Activated CD4-positive, alpha-beta T cell treated with anti-CD3 and anti-CD28 coated beads, Interleukin-2, amount 50 U/mL, for 24 hours (primary cell): Measurements from ENCODE around the gene EVX2.

Experiments
- DNase-seq, 2 donors: peaks; one replicate each; pipeline ENCODE4 v3.0.0-alpha.2; 2020; ENCODE audit warnings: low read depth in 1 of 2, low spot score in 1 of 2

The EVX2 gene

GRCh38 chr2:176096243-176096985, 12.7 kb upstream of the EVX2 start:
- DNase-seq: no peak

DNA sequence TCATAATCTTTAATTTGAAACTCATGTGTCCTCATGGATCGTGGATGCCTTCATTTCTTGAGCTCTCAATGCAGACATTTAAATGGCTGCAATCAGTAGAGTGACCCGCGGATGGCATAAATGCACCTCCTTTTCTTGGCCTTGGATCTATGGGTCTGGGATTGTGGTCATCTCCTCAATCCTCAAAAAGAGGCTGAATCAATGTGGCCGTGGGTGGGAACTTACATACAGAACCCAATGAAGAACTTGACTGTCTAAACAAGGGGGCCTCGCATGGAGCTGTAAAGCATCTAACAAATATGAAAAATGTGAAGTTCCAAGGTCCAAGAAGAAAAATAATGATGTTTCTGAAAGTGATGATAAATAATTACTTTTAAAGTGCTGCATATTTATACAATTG, 11.7 kb upstream of the EVX2 start:
- DNase-seq: no peak

DNA sequence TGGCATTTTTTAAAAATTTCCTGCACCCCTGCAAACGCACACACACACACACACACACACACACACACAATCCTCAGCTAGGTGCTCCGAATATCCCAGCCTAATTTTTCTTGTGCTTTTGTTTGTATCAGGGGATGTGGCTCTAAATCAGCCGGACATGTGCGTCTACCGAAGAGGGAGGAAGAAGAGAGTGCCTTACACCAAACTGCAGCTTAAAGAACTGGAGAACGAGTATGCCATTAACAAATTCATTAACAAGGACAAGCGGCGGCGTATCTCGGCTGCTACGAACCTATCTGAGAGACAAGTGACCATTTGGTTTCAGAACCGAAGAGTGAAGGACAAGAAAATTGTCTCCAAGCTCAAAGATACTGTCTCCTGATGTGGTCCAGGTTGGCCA, 10.6 kb upstream of the EVX2 start:
- no peak for DNase-seq

DNA sequence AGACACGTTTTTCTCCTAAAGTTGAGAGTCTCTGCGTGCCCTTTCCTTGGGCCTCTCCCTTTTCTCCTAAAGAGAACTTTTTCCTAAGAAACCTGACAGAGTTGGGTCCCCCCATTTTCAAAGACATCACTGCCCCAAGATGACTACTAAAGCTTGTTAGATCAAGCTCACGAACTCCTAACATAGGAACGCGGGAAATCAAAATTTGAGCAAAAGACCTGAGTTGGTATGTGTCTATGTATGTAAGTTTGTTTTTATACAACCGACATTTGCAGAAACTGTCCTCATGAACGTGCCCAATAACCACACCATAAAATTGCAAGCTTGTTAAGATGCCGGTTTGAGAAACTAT, 10.1 kb upstream of the EVX2 start:
- DNase-seq: no peak

DNA sequence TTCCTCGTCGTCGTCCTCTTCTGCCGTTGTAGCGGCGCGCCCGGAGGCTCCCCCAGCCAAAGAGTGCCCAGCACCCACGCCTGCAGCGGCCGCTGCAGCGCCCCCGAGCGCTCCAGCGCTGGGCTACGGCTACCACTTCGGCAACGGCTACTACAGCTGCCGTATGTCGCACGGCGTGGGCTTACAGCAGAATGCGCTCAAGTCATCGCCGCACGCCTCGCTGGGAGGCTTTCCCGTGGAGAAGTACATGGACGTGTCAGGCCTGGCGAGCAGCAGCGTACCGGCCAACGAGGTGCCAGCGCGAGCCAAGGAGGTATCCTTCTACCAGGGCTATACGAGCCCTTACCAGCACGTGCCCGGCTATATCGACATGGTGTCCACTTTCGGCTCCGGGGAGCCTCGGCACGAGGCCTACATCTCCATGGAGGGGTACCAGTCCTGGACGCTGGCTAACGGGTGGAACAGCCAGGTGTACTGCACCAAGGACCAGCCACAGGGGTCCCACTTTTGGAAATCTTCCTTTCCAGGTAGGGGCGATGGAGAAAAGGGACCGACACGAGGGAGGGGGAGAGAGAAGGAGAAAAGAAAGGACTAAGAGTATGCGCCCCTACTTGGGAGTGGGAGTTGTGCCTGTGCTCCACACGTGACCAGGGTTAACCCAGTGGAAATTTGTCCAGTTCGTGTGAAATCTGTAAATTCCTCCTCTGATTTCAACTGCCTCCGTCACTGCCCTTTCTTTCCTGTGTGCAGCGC, 9.6 kb upstream of the EVX2 start:
- DNase-seq: no peak

GRCh38 chr2:176092270-176093144, 8.7 kb upstream of the EVX2 start, which contains the start of gene HOXD13:
Gene HOXD13 (plus strand): TSS chr2:176092721. CDS start chr2:176092891, 170 bp downstream.
- DNase-seq: no peak

DNA sequence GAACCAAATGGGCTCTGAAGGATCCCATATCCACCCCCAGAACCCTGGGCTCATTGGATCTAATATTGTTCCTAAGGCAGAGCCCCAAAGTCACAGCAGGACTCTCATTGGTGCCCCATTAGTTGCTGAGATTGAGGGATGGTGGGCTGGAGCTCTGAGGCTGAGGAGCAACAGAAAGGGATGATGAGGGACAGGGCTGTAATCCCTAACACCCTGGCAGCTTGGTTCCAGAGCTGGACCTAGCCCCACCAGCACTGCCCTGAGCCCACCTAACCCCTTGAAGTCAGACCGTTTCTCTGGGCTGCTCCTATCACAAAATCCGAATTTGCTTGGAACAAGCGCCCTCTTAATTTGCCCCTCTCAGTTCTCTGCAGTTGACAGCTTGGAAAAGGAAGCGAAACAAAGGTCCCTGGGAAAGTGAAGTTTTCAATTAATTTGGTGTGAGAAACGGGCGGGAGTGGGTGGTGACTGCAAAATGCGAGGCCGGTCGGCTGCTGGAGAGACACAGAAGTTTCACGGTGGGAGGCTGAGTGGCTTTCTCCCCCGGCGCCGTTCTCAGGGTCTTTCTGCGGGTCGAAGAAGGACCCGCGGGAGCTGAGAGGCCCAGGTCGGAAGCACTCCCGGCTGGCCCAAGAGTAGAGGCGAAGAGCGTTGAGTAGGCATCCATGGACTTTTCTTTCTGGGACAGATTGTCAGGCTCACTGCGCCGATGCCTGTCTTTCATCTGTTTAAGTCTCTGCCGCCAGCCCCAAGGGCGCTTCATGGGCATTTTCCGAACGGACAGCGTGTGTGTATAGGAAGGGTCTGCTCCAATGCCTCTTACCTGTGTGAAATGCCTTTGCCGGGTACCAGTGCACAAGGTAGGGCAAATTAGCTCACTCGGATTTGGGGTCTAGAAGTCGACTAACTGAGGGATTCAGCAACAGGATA, 7.8 kb upstream of the EVX2 start:
- no peak for DNase-seq

DNA sequence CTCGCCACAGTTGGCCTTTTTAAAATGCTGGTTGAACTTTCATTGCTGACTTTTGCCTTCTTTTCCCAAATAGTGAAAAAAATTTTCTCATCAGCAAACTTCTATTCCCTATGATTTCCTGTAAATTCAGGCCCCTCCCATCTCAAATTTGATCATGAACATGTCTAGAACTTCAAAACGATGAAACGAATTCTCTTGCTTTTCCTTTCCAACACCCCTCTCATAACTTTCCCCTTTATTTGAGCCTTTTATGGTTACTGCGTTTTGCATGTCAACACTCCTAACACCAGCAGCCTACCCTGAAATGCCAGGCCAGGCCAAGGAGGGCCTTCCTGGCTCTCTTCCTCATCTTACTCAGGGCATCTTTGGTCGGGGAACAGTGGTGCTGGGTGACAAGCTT, 7.1 kb upstream of the EVX2 start:
- DNase-seq: no peak

GRCh38 chr2:176089843-176090395, 6.2 kb upstream of the EVX2 start:
- DNase-seq: no peak

DNA sequence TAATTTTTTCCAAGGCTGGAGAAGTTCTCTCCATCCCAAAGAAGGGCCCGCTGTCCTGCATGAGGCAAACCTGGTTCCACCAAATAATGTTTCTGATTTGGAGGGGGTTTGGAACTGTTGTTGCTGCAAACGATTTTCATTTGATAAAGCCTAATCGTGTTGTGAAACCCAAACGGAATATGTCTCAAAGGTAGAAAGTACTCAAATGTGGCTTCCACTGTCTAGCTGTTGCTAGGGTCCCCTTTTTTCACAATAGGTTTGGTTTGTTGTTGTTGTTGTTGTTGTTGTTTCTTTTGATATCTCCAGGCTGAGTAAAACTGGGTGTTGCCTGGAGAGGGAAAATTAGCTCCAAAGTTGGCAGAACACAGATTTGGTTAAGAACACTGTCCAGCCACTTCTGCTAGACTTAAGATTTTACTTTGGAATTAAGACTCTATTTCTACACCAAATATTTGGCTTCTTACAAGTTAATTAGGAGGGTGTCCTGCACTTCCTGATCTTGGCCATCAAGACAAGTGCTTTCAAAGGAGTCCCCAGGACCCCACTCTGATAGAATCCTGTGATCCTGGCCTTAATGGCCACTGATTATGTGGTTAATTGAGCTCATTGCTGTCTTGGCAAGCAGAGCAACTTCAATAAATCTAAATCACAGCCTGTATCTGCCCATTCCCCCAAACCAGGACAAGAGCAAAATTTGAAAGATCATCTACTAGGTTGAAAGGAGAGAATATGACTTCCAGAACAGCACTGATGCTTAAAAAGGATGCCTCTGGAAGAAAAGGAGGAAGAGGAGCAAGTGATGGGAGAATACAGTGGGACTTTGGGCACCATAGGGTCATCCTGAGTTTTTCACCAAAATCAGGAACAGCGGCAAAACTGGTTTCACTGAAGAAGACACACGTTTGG, 5.4 kb upstream of the EVX2 start:
- DNase-seq: no peak

GRCh38 chr2:176088048-176088936, 4.5 kb upstream of the EVX2 start:
- DNase-seq: no peak

GRCh38 chr2:176087330-176088047, 3.7 kb upstream of the EVX2 start:
- DNase-seq: no peak

DNA sequence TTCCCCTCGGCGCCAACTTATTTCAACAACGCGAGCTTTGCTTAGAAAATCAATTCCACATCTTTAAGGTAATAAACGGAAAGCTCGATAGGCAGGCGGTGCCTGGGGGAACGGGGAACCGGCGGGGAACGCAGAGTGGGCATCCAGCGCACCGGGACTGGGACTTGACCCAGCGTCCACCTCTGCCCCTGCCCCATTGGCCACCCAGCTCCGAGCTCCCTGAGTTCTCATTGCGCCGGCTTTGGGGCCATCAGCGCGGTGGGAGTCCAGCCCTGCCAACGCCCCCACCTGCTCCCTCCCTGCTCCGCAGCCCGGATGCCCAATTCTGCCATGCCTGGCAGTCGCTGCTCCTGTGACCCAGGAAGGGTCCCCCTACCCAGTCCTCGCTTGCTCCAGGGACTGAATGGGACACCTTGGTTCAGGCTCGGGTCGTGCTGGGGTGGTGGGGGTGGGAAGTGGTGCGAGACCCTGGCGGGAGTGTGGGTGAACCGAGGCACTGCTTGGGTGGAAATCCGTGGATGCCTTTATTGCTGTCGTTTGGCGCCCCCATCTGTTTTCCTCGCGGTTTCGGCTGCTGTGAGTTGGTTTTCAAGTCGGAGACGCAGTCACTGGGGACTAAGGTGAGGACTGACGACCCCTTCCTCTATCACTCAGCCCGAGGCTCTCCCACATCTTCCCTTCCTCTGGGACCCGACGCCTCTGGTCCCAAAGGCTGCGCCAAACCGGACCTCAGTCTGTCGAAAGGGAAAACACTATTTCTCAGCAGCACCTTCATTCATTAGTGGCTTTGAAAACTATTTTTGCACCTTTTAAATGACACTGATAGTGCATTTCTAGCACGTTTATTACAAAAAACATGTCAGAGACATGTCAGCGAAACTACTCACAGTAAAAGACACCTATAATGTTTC, 2.4 kb upstream of the EVX2 start:
- DNase-seq: no peak

- no peak for DNase-seq
Observed at GRCh38 chr2:176085120-176085788, 1.5 kb upstream of the EVX2 start.

DNA sequence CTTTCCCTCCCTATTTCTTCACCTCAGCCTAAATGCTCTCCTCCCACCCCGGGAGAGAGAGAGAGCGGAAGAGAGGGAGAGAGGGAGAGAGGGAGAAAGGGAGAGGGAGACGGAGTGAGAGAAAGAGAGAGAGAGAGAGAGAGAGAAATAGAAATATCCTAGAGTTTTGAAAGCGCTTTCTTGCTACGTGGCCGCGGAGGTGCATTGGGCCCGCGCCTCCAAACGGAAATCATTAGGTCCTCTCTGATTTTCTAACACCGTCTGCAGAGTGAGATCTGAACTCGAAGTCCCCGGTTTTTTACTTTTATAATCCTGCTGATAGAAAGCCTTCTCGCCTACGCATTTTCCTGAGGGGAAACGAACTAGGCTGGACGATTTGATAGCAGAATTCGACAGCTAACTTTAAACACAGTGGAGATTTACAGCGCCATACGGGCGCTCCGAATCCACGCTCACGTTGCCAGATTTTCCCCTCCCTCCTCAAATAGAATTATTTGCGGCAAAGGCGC, 903 bp upstream of the EVX2 start:
- DNase-seq: no peak
